HG03432 (cell line): ENCODE data around the gene WIPF1.
A peak's percentile ranks its signal among the peaks of the same experiment; 100 is the strongest.

Experiments
- ATAC-seq: cut with Tn5 transposase; IDR thresholded peaks from one replicate; pipeline ENCODE4 v1.9.1; 2021; ENCODE audit warnings: mild to moderate bottlenecking, moderate library complexity; ENCODE audit not compliant: unreplicated experiment

WIPF1 gene

GRCh38 chr2:174595891-174596397 is 1.7 kb downstream of the WIPF1 start:
- ATAC-seq, result no peak

- ATAC-seq, result no peak
These were observed 2.3 kb downstream of the WIPF1 start for GRCh38 chr2:174595116-174595809.

GRCh38 chr2:174594456-174594855 is 3.1 kb downstream of the WIPF1 start:
- ATAC-seq, result no peak

- peak; percentile 78 for ATAC-seq
These were observed 3.9 kb downstream of the WIPF1 start for GRCh38 chr2:174593574-174594203.

- no peak for ATAC-seq
These were observed 4.6 kb downstream of the WIPF1 start for GRCh38 chr2:174593041-174593440.

GRCh38 chr2:174591740-174592139 is 5.9 kb downstream of the WIPF1 start:
- ATAC-seq, result no peak

- no peak for ATAC-seq
These were observed 6.5 kb downstream of the WIPF1 start for GRCh38 chr2:174590928-174591648.

GRCh38 chr2:174590346-174590745 is 7.3 kb downstream of the WIPF1 start:
- ATAC-seq, result no peak

- no peak for ATAC-seq
These were observed 8.3 kb downstream of the WIPF1 start for GRCh38 chr2:174589334-174589733.

GRCh38 chr2:174588463-174588862 is 9.1 kb downstream of the WIPF1 start:
- no peak for ATAC-seq

- ATAC-seq, result no peak
These were observed 10.0 kb downstream of the WIPF1 start for GRCh38 chr2:174587579-174587978.

GRCh38 chr2:174586418-174587295 is 10.9 kb downstream of the WIPF1 start:
- no peak for ATAC-seq

GRCh38 chr2:174585657-174586252 is 11.8 kb downstream of the WIPF1 start:
- no peak for ATAC-seq

- no peak for ATAC-seq
These were observed 12.5 kb downstream of the WIPF1 start for GRCh38 chr2:174585146-174585545.

GRCh38 chr2:174581491-174581890 is 16.1 kb downstream of the WIPF1 start:
- ATAC-seq, result peak; percentile 54

GRCh38 chr2:174580951-174581350 is 16.7 kb downstream of the WIPF1 start:
- ATAC-seq, result no peak

- peak; percentile 65 for ATAC-seq
These were observed 19.5 kb downstream of the WIPF1 start for GRCh38 chr2:174577967-174578589.

- ATAC-seq, result no peak
These were observed 22.4 kb downstream of the WIPF1 start for GRCh38 chr2:174575124-174575776.

- no peak for ATAC-seq
These were observed 22.9 kb downstream of the WIPF1 start for GRCh38 chr2:174574657-174575056.
